ENCODE results near the gene RAB3IP. TPM values are rescaled to one million over a fixed set of nuclear protein-coding genes. Genes with fewer than 3 reads are reported as not detected.
A peak's percentile ranks its signal among the peaks of the same experiment; 100 is the strongest.
"Not testable (repeated sequence)": the region's sequence is repeated elsewhere in the genome, so short reads cannot be mapped to it uniquely, and the experiment has no call there.

The RAB3IP gene
- total RNA-seq, 1 experiment from 2014 or later: 25.6 TPM

GRCh38 chr12:69756088-69756755, 17.6 kb downstream of the RAB3IP start:
- DNase-seq (ENCODE audit: low spot score): no peak

GRCh38 chr12:69758105-69758504, 19.4 kb downstream of the RAB3IP start:
- no peak for DNase-seq (ENCODE audit: low spot score)

GRCh38 chr12:69759581-69759980, 20.9 kb downstream of the RAB3IP start:
- DNase-seq (ENCODE audit: low spot score): not testable (repeated sequence)

- DNase-seq (ENCODE audit: low spot score): no peak
Observed at GRCh38 chr12:69765515-69765914, 26.9 kb downstream of the RAB3IP start.

GRCh38 chr12:69766260-69766659, 27.6 kb downstream of the RAB3IP start:
- no peak for DNase-seq (ENCODE audit: low spot score)

- DNase-seq (ENCODE audit: low spot score): peak; percentile 6
Observed at GRCh38 chr12:69779928-69780327, 41.3 kb downstream of the RAB3IP start.

- no peak for DNase-seq (ENCODE audit: low spot score)
Observed at GRCh38 chr12:69783365-69783764, 44.7 kb downstream of the RAB3IP start.

GRCh38 chr12:69789351-69789750, 50.7 kb downstream of the RAB3IP start:
- DNase-seq (ENCODE audit: low spot score): no peak

GRCh38 chr12:69792533-69792932, 53.9 kb downstream of the RAB3IP start:
- DNase-seq (ENCODE audit: low spot score): no peak

GRCh38 chr12:69807101-69807897, 68.6 kb downstream of the RAB3IP start:
- DNase-seq (ENCODE audit: low spot score): not testable (repeated sequence)

- no peak for DNase-seq (ENCODE audit: low spot score)
Observed at GRCh38 chr12:69810870-69811498, 72.3 kb downstream of the RAB3IP start.

GRCh38 chr12:69816082-69816481, 77.4 kb downstream of the RAB3IP start:
- DNase-seq (ENCODE audit: low spot score): no peak

GRCh38 chr12:69821032-69821455, 82.4 kb downstream of the RAB3IP start:
- DNase-seq (ENCODE audit: low spot score): no peak

- DNase-seq (ENCODE audit: low spot score): peak; percentile 84
Observed at GRCh38 chr12:69821456-69822159, 82.9 kb downstream of the RAB3IP start.

- DNase-seq (ENCODE audit: low spot score): no peak
Observed at GRCh38 chr12:69822201-69822860, 83.7 kb downstream of the RAB3IP start.

GRCh38 chr12:69824028-69824427, 85.4 kb downstream of the RAB3IP start:
- DNase-seq (ENCODE audit: low spot score): no peak

GRCh38 chr12:69824966-69825560, 86.4 kb downstream of the RAB3IP start, which contains the start of gene MYRFL:
TSS of gene MYRFL (plus strand) at chr12:69825227. CDS start at chr12:69825518, 291 bp downstream.
- no peak for DNase-seq (ENCODE audit: low spot score)

GRCh38 chr12:69828897-69829296, 90.2 kb downstream of the RAB3IP start:
- DNase-seq (ENCODE audit: low spot score): no peak

- DNase-seq (ENCODE audit: low spot score): no peak
Observed at GRCh38 chr12:69833696-69834095, 95.0 kb downstream of the RAB3IP start.

- DNase-seq (ENCODE audit: low spot score): no peak
Observed at GRCh38 chr12:69834147-69834546, 95.5 kb downstream of the RAB3IP start.

GRCh38 chr12:69834576-69834975, 95.9 kb downstream of the RAB3IP start:
- DNase-seq (ENCODE audit: low spot score): no peak
